ENCODE data around the gene SPATS2.

The SPATS2 gene

DNA sequence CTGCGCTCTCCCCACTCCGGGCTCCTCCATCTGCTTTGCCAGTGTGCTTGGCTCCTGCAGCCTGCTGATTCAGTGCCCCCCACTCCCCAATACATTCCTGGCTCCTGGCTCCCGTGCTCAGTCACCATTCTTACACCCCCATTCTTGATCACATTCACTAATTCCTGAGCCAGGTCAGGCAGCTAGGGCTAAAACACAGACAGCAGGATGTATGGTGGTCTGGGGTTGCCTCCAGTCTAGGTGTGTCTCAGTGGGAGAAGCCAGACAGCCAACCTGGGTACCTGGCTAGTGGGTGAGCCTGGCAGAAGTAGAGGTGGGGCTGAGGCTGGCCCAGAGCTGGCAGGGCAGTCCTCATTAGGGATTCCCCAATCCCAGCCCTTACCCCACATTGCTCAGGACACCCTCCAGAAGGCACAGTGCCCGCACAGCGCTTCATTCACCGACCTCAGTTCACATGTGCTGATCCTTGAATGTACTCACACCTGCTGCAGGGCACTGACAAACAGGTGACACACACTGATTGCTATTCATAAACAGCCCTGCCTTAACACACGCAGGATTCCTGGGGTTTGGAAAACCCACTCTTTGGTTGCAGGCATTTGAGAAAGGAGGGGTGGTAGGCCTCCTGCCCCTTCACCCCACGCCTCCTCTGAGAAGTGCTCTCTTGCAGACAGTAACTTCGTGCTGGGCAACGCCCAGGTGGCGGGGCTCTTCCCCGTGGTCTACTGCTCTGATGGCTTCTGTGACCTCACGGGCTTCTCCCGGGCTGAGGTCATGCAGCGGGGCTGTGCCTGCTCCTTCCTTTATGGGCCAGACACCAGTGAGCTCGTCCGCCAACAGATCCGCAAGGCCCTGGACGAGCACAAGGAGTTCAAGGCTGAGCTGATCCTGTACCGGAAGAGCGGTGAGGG is 173.2 kb downstream of the SPATS2 start:
- DNase-seq = no peak
- TF ChIP-seq, protein P1, sequence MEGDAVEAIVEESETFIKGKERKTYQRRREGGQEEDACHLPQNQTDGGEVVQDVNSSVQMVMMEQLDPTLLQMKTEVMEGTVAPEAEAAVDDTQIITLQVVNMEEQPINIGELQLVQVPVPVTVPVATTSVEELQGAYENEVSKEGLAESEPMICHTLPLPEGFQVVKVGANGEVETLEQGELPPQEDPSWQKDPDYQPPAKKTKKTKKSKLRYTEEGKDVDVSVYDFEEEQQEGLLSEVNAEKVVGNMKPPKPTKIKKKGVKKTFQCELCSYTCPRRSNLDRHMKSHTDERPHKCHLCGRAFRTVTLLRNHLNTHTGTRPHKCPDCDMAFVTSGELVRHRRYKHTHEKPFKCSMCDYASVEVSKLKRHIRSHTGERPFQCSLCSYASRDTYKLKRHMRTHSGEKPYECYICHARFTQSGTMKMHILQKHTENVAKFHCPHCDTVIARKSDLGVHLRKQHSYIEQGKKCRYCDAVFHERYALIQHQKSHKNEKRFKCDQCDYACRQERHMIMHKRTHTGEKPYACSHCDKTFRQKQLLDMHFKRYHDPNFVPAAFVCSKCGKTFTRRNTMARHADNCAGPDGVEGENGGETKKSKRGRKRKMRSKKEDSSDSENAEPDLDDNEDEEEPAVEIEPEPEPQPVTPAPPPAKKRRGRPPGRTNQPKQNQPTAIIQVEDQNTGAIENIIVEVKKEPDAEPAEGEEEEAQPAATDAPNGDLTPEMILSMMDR (IDR thresholded peaks at IDR 0.05; ENCODE audit: low read depth, low read length, missing control alignments) = no peak
- Histone ChIP-seq H3K4me3 (ENCODE audit: low read depth, low read length) (no peak overlapping the region), H3K27me3 (replicated peaks) (peaks cover 29% of the 10 kb centered on the region), H3K36me3 (replicated peaks) (no peaks in the 10 kb centered on the region), H3K27ac (no peak overlapping the region)
- in situ Hi-C loops (cut with HindIII; ENCODE audit: low pct_ligation_motif_present, low sequenced_read_pairs) = no loop called here

DNA sequence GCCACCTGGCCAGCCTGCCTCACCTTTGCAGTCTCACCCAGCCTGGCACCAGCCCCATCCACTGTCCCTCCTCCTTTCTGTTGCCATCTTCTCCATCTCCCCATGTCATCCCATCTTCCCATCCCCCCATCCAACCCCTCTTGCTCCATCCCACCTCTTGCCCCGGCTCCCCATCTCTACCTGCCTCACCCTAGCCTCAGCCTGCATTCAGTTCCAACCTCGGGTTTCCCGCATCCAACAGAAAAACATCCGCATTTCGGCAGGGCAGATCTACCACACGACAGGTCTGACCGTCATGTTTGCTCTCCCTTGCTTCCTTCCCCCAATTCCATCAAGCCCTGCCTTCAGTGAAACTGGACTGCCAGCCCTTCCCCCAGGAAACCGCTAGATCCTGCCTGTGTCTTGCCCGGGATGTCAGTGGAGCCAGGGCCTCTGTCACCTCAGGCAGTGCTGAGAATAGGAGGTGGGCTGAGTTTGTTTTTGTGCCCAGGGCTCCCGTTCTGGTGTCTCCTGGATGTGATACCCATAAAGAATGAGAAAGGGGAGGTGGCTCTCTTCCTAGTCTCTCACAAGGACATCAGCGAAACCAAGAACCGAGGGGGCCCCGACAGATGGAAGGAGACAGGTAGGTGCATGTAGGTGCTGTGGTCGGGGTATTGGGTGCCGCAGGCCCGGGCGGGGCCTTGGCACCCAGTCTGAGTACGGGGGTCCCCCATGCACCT is 174.0 kb downstream of the SPATS2 start:
- DNase-seq = no peak
- in situ Hi-C loops (cut with HindIII; ENCODE audit: low pct_ligation_motif_present, low sequenced_read_pairs) = no loop called here
- Histone ChIP-seq H3K27ac (no peak overlapping the region), H3K4me3 (ENCODE audit: low read depth, low read length) (no peak overlapping the region), H3K36me3 (replicated peaks) (no peaks in the 10 kb centered on the region), H3K27me3 (replicated peaks) (peaks cover 29% of the 10 kb centered on the region)
- TF ChIP-seq, protein P1 (IDR thresholded peaks at IDR 0.05; ENCODE audit: low read depth, low read length, missing control alignments) = no peak

DNA sequence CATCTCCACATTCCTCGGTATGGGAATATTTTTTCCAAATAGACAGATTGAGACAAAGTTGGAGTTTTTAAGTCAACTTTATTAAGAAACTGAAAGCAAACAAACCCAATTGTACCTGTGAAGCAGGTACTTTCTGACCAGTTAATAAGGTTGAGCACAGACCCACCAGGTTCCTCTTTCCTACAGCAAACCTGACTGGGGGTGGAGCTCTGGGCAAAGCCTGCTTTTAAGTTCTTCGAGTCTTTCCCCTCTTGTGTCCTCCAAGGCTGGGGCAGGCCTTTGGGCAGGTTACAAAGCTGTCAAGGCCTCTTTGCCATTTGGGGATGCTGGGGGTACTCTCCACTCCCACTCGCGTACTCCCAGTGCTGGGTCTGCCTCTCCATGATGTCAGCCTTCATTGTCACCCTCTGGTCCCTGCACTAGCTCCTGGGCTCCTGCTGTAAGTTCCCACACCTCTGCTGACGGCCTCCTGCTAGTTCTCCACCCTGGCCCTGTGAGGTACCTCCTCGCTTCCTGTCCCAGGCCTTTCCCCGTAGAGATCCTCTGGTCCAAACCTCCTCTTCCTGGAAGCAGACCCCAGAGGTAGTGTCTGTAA is 174.7 kb downstream of the SPATS2 start:
- Histone ChIP-seq H3K36me3 (replicated peaks) (no peaks in the 10 kb centered on the region), H3K27me3 (replicated peaks) (peaks cover 29% of the 10 kb centered on the region), H3K4me3 (ENCODE audit: low read depth, low read length) (no peak overlapping the region), H3K27ac (no peak overlapping the region)
- TF ChIP-seq, protein P1 (IDR thresholded peaks at IDR 0.05; ENCODE audit: low read depth, low read length, missing control alignments) = no peak
- no peak for DNase-seq
- in situ Hi-C loops (cut with HindIII; ENCODE audit: low pct_ligation_motif_present, low sequenced_read_pairs) = no loop called here

DNA sequence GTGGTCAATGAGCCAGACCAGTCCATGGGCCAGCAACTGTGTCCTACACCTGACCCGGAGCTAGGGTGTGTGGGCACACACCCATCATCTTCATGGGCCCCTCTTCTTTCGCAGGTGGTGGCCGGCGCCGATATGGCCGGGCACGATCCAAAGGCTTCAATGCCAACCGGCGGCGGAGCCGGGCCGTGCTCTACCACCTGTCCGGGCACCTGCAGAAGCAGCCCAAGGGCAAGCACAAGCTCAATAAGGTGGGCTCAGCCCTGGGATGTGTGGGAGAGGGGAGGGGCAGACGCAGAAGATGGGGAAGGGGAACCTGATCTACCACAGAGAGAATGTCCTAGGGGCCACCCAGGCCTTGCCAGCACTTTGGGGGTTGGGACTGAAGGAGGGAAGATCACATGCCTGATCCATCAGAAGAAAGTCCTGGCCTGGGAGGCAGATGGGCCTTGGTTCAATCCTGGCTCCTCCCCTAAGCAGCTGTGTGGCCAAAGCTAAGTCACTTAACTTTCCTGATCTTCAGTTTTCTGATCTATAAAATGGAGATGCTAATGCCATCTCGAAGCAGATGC is 175.4 kb downstream of the SPATS2 start:
- H3K36me3 ChIP-seq (replicated peaks) = no peaks in the 10 kb centered on the region
- TF ChIP-seq, protein P1 (IDR thresholded peaks at IDR 0.05; ENCODE audit: low read depth, low read length, missing control alignments) = no peak
- no peak overlapping the region for H3K27ac ChIP-seq
- peaks cover 26% of the 10 kb centered on the region for H3K27me3 ChIP-seq (replicated peaks)
- H3K4me3 ChIP-seq (ENCODE audit: low read depth, low read length) = no peak overlapping the region
- in situ Hi-C loops (cut with HindIII; ENCODE audit: low pct_ligation_motif_present, low sequenced_read_pairs) = no loop called here
- DNase-seq = no peak

DNA sequence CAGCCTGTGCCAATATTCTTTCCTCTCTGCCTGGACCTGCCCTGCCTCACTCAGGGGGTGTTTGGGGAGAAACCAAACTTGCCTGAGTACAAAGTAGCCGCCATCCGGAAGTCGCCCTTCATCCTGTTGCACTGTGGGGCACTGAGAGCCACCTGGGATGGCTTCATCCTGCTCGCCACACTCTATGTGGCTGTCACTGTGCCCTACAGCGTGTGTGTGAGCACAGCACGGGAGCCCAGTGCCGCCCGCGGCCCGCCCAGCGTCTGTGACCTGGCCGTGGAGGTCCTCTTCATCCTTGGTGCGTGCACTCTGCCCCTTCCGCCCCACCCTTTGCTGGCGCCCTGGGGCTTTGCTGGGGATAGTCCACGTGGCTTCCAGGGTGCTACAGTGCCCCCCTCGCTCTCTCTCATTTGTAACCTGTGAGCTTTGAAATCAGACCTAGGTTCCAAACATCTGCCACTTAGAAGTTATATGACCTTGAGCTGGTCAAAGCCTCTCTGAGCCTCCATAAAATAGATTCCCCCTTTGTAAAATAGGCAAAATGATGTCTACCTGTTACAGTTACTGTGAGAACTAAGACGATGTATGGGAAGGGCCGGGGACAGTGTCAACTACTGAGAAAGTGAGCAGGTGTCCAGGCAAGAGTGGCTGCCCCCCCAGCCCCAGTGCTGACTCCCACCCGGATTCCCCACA is 176.1 kb downstream of the SPATS2 start:
- Histone ChIP-seq H3K27me3 (replicated peaks) (peaks cover 20% of the 10 kb centered on the region), H3K4me3 (ENCODE audit: low read depth, low read length) (no peak overlapping the region)

More for the DNA sequence above, 176.1 kb downstream of the SPATS2 start:
- Histone ChIP-seq H3K27ac (no peak overlapping the region), H3K36me3 (replicated peaks) (no peaks in the 10 kb centered on the region)
- TF ChIP-seq, protein P1 (IDR thresholded peaks at IDR 0.05; ENCODE audit: low read depth, low read length, missing control alignments) = no peak
- in situ Hi-C loops (cut with HindIII; ENCODE audit: low pct_ligation_motif_present, low sequenced_read_pairs) = no loop called here
- DNase-seq = no peak

Measured in brain microvascular endothelial cell (primary cell).